CD4-positive, CD25-positive, alpha-beta regulatory T cell (primary cell): ENCODE data around the gene RIPOR1. TPM values are rescaled to one million over a fixed set of nuclear protein-coding genes. Genes with fewer than 3 reads are reported as not detected.

Experiments
- ATAC-seq, 2 donors: fragments of 150-1000 bp; cut with Tn5 transposase; one replicate each; pipeline ENCODE4 v1.10.0; 2021; ENCODE audit warnings: low read depth in 2 of 2, moderate number of reproducible peaks in 2 of 2, moderate library complexity in 1 of 2
- DNase-seq, 3 donors: peaks; one replicate each; pipeline versions ENCODE4 v3.0.0 to v3.0.0-alpha.2; 2012 to 2022; ENCODE audit warnings: mixed read lengths in 1 of 3
- H3K27ac ChIP-seq: one replicate; pipeline ENCODE4 v1.7.0; 2013; ENCODE audit warnings: mild to moderate bottlenecking, low read length; ENCODE audit not compliant: insufficient read depth, poor library complexity, severe bottlenecking
- H3K27me3 ChIP-seq: one replicate; pipeline ENCODE4 v1.7.0; 2013; ENCODE audit warnings: low read length; ENCODE audit not compliant: control insufficient read depth, insufficient read depth
- H3K36me3 ChIP-seq: one replicate; pipeline ENCODE4 v1.7.0; 2013; ENCODE audit warnings: mild to moderate bottlenecking, low read length, moderate library complexity; ENCODE audit not compliant: control insufficient read depth, insufficient read depth
- H3K4me1 ChIP-seq: 2 replicates; pipeline ENCODE4 v1.7.0; 2013; ENCODE audit warnings: mild to moderate bottlenecking, low read length; ENCODE audit not compliant: insufficient read depth, control insufficient read depth, poor library complexity, severe bottlenecking
- H3K4me3 ChIP-seq: one replicate; pipeline ENCODE4 v1.7.0; 2013; ENCODE audit warnings: low read depth, mild to moderate bottlenecking, low read length, moderate library complexity
- H3K9me3 ChIP-seq, 2 experiments: 1 replicate in 1 of 2; 2 replicates in 1 of 2; pipeline ENCODE4 v1.7.0; 2013; ENCODE audit warnings: low read length in 2 of 2, mild to moderate bottlenecking in 1 of 2, moderate library complexity in 1 of 2; ENCODE audit not compliant: control insufficient read depth in 2 of 2
- H3K27ac Mint-ChIP-seq, 3 donors: one replicate each; pipeline ENCODE4 v1.8.0; 2020 to 2022; ENCODE audit warnings: mild to moderate bottlenecking in 3 of 3, mixed read lengths in 3 of 3, moderate library complexity in 2 of 3
- H3K27me3 Mint-ChIP-seq: one replicate; pipeline ENCODE4 v1.8.0; 2022; ENCODE audit warnings: mild to moderate bottlenecking, mixed read lengths
- H3K36me3 Mint-ChIP-seq: one replicate; pipeline ENCODE4 v1.8.0; 2020; ENCODE audit warnings: mixed read lengths
- H3K4me1 Mint-ChIP-seq, 4 donors: one replicate each; pipeline ENCODE4 v1.8.0; 2020 to 2022; ENCODE audit warnings: mixed read lengths in 4 of 4, mild to moderate bottlenecking in 1 of 4
- H3K4me3 Mint-ChIP-seq, 4 donors: one replicate each; pipeline ENCODE4 v1.8.0; 2020 to 2022; ENCODE audit warnings: mild to moderate bottlenecking in 4 of 4, mixed read lengths in 4 of 4, moderate library complexity in 3 of 4
- H3K9me3 Mint-ChIP-seq, 7 donors: one replicate each; pipeline ENCODE4 v1.8.0; 2020 to 2022; ENCODE audit warnings: mixed read lengths in 7 of 7, mild to moderate bottlenecking in 3 of 7, moderate library complexity in 2 of 7
- polyA plus RNA-seq, 4 donors: library from polyadenylated mRNA; unstranded; fragments of 300-500 nt; fragmentation: Illumina TruSeq; gene quantifications; one replicate each; pipeline ENCODE4 v1.2.3, GENCODE V29; 2021
- total RNA-seq: library from RNA; stranded (reverse); gene quantifications from one replicate; pipeline ENCODE4 v1.2.3, GENCODE V29; 2022

Gene RIPOR1
- total and polyA plus RNA-seq, 5 donors from 2014 or later, result 0.91 to 16.6 (median 2.2) TPM

DNA sequence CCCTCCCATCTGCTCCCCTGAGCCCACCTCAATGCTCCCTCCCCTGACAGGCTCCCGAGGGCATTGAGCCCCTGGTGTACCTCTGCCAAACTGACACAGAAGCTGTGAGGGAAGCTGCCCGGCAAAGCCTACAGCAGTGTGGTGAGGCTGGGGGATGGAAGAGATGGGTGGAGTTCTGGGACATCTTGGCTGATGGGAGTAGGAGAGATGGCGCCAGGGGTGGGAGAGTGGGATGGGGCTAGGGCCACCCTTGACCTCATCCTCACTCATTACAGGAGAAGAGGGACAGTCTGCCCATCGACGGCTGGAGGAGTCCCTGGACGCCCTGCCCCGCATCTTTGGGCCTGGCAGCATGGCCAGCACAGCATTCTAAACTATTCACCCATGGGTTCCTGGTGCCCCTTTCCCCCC is 17.5 kb downstream of the RIPOR1 start:
- H3K36me3 ChIP-seq, result peaks cover 4% of the 10 kb centered on the region

DNA sequence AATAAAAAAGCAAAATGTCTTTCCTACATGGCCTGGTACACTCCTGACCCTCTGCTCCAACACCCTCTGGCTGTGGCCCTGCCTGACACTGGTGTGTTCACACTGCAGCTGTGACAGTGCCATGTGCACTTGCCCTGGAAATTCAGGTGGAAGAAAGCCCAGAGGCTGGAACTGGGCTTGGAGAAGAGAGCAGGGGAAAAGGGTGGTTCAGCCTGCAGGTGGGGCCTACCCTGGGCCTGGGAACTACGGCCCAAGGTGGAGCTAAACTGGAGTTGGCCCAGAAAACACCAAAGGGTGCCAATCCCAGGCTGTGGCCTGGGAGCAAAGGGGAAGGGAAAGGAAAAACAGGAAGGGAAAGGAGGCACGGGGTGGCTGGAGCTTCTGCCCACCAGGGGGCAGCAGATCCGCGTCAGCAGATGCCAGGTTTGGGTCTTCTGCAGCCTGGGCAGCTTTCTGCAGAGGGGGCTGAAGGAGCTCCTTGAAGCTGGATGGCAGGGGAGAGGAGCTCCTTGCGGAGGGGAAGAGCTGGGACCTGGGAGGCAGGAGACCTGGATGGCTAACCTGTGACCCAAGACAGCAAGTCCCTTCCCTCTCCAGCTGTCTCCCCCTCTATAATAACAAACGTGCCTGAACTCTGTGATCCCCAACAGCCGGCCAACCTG is 18.3 kb downstream of the RIPOR1 start:
- peak overlapping the region; percentile 57 for H3K4me3 ChIP-seq
- no peaks in the 10 kb centered on the region for H3K9me3 ChIP-seq
- DNase-seq (peak; percentile 68 to 83 (median 78)), ATAC-seq (peak; percentile 27 to 34)
- Mint-ChIP-seq H3K4me1 (peaks cover 15 to 73% (median 33%) of the 10 kb centered on the region in 4 donors), H3K27me3 (peaks cover 6% of the 10 kb centered on the region), H3K27ac (peak overlapping the region; percentile 95 to 97 (median 97)), H3K9me3 (no peaks in the 10 kb centered on the region), H3K4me3 (peak overlapping the region; percentile 87 to 92 (median 88)), H3K36me3 (peaks cover 10% of the 10 kb centered on the region)
- H3K27me3 ChIP-seq, result no peaks in the 10 kb centered on the region
- peak overlapping the region; percentile 76 for H3K27ac ChIP-seq
- peaks cover 38% of the 10 kb centered on the region for H3K4me1 ChIP-seq
- H3K36me3 ChIP-seq, result peaks cover 4% of the 10 kb centered on the region

More for the DNA sequence above, 17.5 kb downstream of the RIPOR1 start:
- Mint-ChIP-seq H3K9me3 (no peaks in the 10 kb centered on the region), H3K27ac (peak overlapping the region in 2 of 3 donors; percentile 97), H3K4me3 (peak overlapping the region in 2 of 4 donors; percentile 38 to 87), H3K36me3 (peaks cover 8% of the 10 kb centered on the region), H3K27me3 (peaks cover 6% of the 10 kb centered on the region), H3K4me1 (peaks cover 12 to 73% (median 32%) of the 10 kb centered on the region in 4 donors)
- Histone ChIP-seq H3K27me3 (no peaks in the 10 kb centered on the region), H3K4me1 (peaks cover 36% of the 10 kb centered on the region), H3K9me3 (no peaks in the 10 kb centered on the region), H3K4me3 (no peak overlapping the region), H3K27ac (peak overlapping the region; percentile 76)
- ATAC-seq (no peak), DNase-seq (no peak)

DNA sequence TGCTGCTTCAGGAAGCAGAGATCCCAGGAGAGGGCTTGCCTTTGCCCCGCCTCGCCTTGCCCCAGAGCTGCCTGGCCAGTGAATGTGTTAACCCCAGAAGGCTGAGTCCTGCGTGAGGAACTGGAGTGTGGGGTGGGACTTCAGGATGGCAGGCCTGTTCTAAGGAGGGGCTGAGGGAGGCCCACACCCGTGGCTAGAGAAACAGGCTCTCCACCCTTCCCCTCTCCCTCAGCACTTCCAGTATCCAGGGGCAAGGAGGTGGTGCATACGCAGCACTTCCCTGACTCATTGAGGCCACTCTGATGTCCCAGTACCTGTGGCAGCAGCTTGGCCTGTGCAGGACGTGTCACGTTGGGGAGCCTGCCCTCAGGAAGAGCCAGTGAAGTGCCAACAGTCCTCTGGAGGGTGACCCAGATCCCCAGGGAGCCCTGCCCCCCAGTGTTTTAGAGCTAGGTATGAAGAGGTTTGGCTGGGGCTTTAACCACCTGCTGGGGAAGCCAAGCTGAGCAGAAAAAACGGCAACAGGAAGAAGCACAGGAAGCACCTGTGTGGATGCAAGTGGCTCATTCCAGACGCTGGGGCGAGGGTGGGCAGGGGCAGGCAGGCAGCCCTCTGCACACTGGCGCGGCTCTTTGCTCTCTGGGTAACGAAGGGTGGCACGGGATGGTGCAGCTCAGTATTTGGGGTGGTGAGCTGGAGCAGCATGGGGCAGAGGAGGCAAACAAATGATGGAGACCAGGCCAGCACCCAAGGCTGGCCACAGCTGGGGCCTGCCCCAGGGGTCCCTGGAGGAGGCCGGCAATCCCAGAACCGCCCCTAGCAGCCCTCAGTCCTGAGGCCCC is 19.0 kb downstream of the RIPOR1 start:
- Histone ChIP-seq H3K4me1 (peaks cover 44% of the 10 kb centered on the region), H3K36me3 (peaks cover 4% of the 10 kb centered on the region), H3K4me3 (peak overlapping the region; percentile 57), H3K9me3 (no peaks in the 10 kb centered on the region), H3K27ac (peak overlapping the region; percentile 76), H3K27me3 (no peaks in the 10 kb centered on the region)
- ATAC-seq, result peak; percentile 75 to 84
- Mint-ChIP-seq H3K4me3 (peak overlapping the region; percentile 87 to 92 (median 88)), H3K9me3 (no peaks in the 10 kb centered on the region), H3K36me3 (peaks cover 10% of the 10 kb centered on the region), H3K27me3 (peaks cover under 1% of the 10 kb centered on the region), H3K4me1 (peaks cover 12 to 73% (median 34%) of the 10 kb centered on the region in 4 donors), H3K27ac (peak overlapping the region; percentile 95 to 100 (median 97))
- DNase-seq, result peak; percentile 48 to 91 (median 61)

DNA sequence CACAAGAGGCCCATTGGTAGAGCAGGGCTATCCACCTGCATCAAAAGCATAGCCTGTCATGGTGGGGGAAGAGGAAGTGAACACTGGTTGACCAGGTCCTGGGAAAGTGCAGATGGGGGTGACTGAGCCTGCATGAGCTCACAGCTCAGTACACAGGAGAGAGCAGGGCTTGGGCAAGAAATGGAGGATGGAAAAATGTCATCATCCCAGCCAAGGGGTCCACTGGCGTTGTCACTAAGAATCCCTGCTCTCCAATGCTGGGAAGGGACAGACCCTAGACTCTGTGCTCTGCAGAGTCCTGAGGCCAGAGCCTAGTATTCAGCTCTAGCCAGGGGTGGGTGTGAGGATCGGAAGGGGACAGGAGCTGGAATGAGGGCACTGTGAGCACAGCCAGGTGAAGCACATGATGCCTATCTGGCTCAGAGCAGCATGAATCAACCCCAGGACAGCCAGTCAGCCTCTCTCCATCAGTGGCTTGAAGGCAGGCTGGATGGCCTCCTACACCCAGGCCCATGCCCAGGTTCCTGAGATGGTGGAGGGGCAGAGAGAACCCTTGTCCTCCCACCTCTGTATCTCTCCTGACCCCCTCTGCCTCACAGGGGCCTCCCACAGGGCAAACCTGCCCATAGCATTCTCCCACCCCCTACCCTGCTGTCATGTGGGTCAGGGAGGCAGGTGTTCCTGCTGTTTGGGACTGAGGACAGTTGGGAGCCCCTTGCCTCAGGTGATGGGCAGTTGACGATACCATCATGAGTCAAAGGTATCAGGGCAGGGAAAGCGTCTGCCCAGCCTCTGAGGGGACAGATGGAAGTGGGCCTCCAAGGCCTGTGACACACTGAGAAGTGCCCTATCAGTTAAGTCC is 19.9 kb downstream of the RIPOR1 start:
- no peak for DNase-seq

DNA sequence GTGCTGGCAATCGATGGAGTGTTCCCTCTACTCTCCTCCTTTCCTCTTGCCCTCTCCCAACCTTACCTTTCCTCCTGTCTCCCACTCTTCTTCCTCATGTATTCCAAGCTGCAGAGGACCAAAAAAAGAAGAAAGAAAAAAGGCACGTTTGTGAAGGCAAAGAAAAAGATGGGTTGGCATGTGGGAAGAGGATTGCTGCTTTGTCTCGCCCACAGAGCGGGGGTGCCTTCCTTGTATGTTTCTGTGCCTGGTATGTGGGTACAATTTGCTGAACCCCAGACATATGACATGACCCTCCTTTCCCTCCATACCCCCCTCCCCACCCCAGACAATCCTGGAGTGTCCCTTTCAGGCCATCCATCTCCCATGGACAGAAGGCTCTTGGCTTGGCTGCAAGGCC is 20.6 kb downstream of the RIPOR1 start:
- Histone ChIP-seq H3K4me1 (peaks cover 46% of the 10 kb centered on the region), H3K27ac (peak overlapping the region; percentile 37), H3K27me3 (no peaks in the 10 kb centered on the region), H3K9me3 (no peaks in the 10 kb centered on the region), H3K4me3 (no peak overlapping the region), H3K36me3 (peaks cover 4% of the 10 kb centered on the region)
- Mint-ChIP-seq H3K4me1 (peaks cover 10 to 77% (median 39%) of the 10 kb centered on the region in 4 donors), H3K27me3 (no peaks in the 10 kb centered on the region), H3K4me3 (peak overlapping the region in 2 of 4 donors; percentile 43 to 81), H3K9me3 (no peaks in the 10 kb centered on the region), H3K36me3 (peaks cover 14% of the 10 kb centered on the region), H3K27ac (peak overlapping the region; percentile 89 to 97 (median 95))
- DNase-seq (no peak), ATAC-seq (no peak)

More for the DNA sequence above, 19.9 kb downstream of the RIPOR1 start:
- Histone ChIP-seq H3K4me3 (peak overlapping the region; percentile 19), H3K36me3 (peaks cover 4% of the 10 kb centered on the region), H3K4me1 (peaks cover 43% of the 10 kb centered on the region), H3K27me3 (no peaks in the 10 kb centered on the region), H3K9me3 (no peaks in the 10 kb centered on the region), H3K27ac (peak overlapping the region; percentile 76)
- Mint-ChIP-seq H3K27me3 (no peaks in the 10 kb centered on the region), H3K9me3 (no peaks in the 10 kb centered on the region), H3K36me3 (peaks cover 10% of the 10 kb centered on the region), H3K27ac (peak overlapping the region; percentile 89 to 97 (median 95)), H3K4me3 (peak overlapping the region in 3 of 4 donors; percentile 87 to 90 (median 87)), H3K4me1 (peaks cover 10 to 76% (median 35%) of the 10 kb centered on the region in 4 donors)
- peak; percentile 4 for ATAC-seq

DNA sequence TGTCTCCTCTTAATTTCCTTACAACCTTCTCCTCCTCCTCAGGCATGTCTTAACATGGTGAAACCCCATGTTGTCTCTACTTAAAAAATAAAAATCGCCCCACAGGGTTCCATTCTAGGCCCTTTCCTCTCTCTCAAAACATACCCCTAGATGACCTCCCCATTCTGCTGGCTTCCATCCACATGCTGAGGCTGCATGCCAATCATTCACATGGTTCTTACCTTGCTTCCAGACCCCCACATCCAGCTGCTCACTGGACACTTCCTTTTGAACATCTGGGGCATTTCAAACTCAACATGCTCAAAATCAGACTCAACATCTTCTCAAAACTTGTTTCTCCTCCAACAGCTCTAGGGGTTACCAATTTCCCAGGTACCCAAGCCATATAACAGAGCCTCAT is 21.3 kb downstream of the RIPOR1 start:
- peaks cover 10 to 77% (median 41%) of the 10 kb centered on the region in 4 donors for H3K4me1 Mint-ChIP-seq
- Histone ChIP-seq H3K4me1 (peaks cover 52% of the 10 kb centered on the region), H3K27ac (no peak overlapping the region), H3K27me3 (no peaks in the 10 kb centered on the region), H3K36me3 (peaks cover 4% of the 10 kb centered on the region), H3K9me3 (no peaks in the 10 kb centered on the region), H3K4me3 (no peak overlapping the region)
- H3K36me3 Mint-ChIP-seq, result peaks cover 16% of the 10 kb centered on the region
- H3K27ac Mint-ChIP-seq, result peak overlapping the region; percentile 89 to 97 (median 95)
- H3K9me3 Mint-ChIP-seq, result no peaks in the 10 kb centered on the region
- DNase-seq (no peak), ATAC-seq (no peak)
- H3K27me3 Mint-ChIP-seq, result no peaks in the 10 kb centered on the region
- H3K4me3 Mint-ChIP-seq, result peak overlapping the region in 2 of 4 donors; percentile 22 to 81

DNA sequence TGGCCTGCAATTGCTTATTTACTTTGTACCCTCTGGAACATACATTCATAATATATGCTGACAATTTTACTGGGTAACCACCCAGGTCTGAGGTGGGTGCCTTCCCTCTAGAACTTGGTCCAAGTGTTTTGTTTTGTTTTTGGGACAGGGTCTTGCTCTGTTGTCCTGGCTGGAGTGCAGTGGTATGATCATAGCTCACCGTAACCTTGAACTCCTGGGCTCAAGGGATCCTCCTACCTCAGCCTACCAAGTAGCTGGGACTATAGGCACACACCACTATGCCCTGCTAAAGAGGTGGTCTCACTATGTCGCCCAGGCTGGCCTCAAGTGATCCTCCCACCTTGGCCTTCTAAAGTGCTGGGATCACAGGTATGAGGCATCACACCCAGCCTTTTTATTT is 22.5 kb downstream of the RIPOR1 start:
- H3K4me3 ChIP-seq, result no peak overlapping the region
- no peaks in the 10 kb centered on the region for H3K27me3 Mint-ChIP-seq
- H3K9me3 ChIP-seq, result no peaks in the 10 kb centered on the region
- H3K4me1 ChIP-seq, result peaks cover 64% of the 10 kb centered on the region
- no peaks in the 10 kb centered on the region for H3K36me3 ChIP-seq
- no peak for ATAC-seq
- peaks cover 16 to 85% (median 49%) of the 10 kb centered on the region in 4 donors for H3K4me1 Mint-ChIP-seq
- H3K36me3 Mint-ChIP-seq, result peaks cover 16% of the 10 kb centered on the region
- H3K27ac Mint-ChIP-seq, result peak overlapping the region in 1 of 3 donors; percentile 43
- no peak overlapping the region for H3K4me3 Mint-ChIP-seq
- no peaks in the 10 kb centered on the region for H3K27me3 ChIP-seq
- H3K9me3 Mint-ChIP-seq, result no peaks in the 10 kb centered on the region
- no peak overlapping the region for H3K27ac ChIP-seq
- DNase-seq, result no peak
